SK-N-SH treated with all-trans-retinoic acid at 6 μM for 48 hours (cell line): ENCODE measurements around the gene FIBP.
A peak's percentile ranks its signal among the peaks of the same experiment; 100 is the strongest.

Experiments used
- ATAC-seq: fragments of 200-7000 bp; cut with Tn5 transposase; 3 replicates; pipeline ENCODE4 v1.9.1; 2020; ENCODE audit warnings: mild to moderate bottlenecking, moderate library complexity
- ARNTL ChIP-seq: fragments of 450-650 bp; formaldehyde crosslinking; IDR thresholded peaks from 2 replicates; pipeline ENCODE4 v1.5.0; 2020; ENCODE audit warnings: low read depth, mild to moderate bottlenecking, moderate library complexity, borderline replicate concordance
- CREB5 ChIP-seq: fragments of 250-450 bp; sonication (Bioruptor Pico); IDR thresholded peaks from 2 replicates; pipeline ENCODE4 v1.5.1; 2020; ENCODE audit warnings: low read depth, mild to moderate bottlenecking, moderate library complexity
- CSDC2 ChIP-seq: fragments of 250-450 bp; sonication (Bioruptor Pico); IDR thresholded peaks from 2 replicates; pipeline ENCODE4 v1.5.0; 2020; ENCODE audit warnings: mild to moderate bottlenecking, moderate library complexity
- CSRNP3 ChIP-seq: fragments of 250-450 bp; sonication (Bioruptor Pico); IDR thresholded peaks from 2 replicates; pipeline ENCODE4 v1.5.1; 2021; ENCODE audit warnings: mild to moderate bottlenecking, moderate library complexity
- ESRRG ChIP-seq: fragments of 250-450 bp; sonication (Bioruptor Pico); IDR thresholded peaks from 2 replicates; pipeline ENCODE4 v1.6.1; 2021; ENCODE audit warnings: mild to moderate bottlenecking
- GLIS3 ChIP-seq: fragments of 250-450 bp; sonication (Bioruptor Pico); IDR thresholded peaks from 2 replicates; pipeline ENCODE4 v1.5.0; 2020; ENCODE audit warnings: mild to moderate bottlenecking, moderate library complexity
- ISL1 ChIP-seq: fragments of 250-450 bp; sonication (Bioruptor Pico); IDR thresholded peaks from 2 replicates; pipeline ENCODE4 v2.1.2; 2022; ENCODE audit warnings: mild to moderate bottlenecking, moderate library complexity
- OSR1 ChIP-seq: fragments of 250-450 bp; sonication (Bioruptor Pico); IDR thresholded peaks from 2 replicates; pipeline ENCODE4 v1.8.0; 2022; ENCODE audit warnings: moderate library complexity, mild to moderate bottlenecking, inconsistent platforms
- POU6F1 ChIP-seq: fragments of 250-450 bp; sonication (Bioruptor Pico); IDR thresholded peaks from 2 replicates; pipeline ENCODE4 v1.8.0; 2021; ENCODE audit warnings: low read depth, mild to moderate bottlenecking, moderate library complexity, borderline replicate concordance
- PPARA ChIP-seq: fragments of 250-450 bp; sonication (Bioruptor Pico); IDR thresholded peaks from 2 replicates; pipeline ENCODE4 v1.5.0; 2020; ENCODE audit warnings: mild to moderate bottlenecking, borderline replicate concordance
- RARB ChIP-seq: fragments of 250-450 bp; sonication (Bioruptor Pico); IDR thresholded peaks from 2 replicates; pipeline ENCODE4 v1.8.0; 2021; ENCODE audit warnings: mild to moderate bottlenecking, moderate library complexity
- SNAI2 ChIP-seq: fragments of 250-450 bp; sonication (Bioruptor Pico); IDR thresholded peaks from 2 replicates; pipeline ENCODE4 v1.5.0; 2020; ENCODE audit warnings: mild to moderate bottlenecking, moderate library complexity
- TCF4 ChIP-seq: fragments of 250-450 bp; sonication (Bioruptor Pico); IDR thresholded peaks from 2 replicates; pipeline ENCODE4 v1.8.0; 2021; ENCODE audit warnings: mild to moderate bottlenecking, moderate library complexity, borderline replicate concordance
- TOX ChIP-seq: fragments of 250-450 bp; sonication (Bioruptor Pico); IDR thresholded peaks from 2 replicates; pipeline ENCODE4 v1.8.0; 2021; ENCODE audit warnings: mild to moderate bottlenecking, moderate library complexity, borderline replicate concordance
- TSHZ2 ChIP-seq: fragments of 250-450 bp; sonication (Bioruptor Pico); IDR thresholded peaks from 2 replicates; pipeline ENCODE4 v1.5.0; 2020; ENCODE audit warnings: mild to moderate bottlenecking, moderate library complexity
- ZC3H10 ChIP-seq: fragments of 250-450 bp; sonication (Bioruptor Pico); IDR thresholded peaks from 2 replicates; pipeline ENCODE4 v1.5.1; 2021; ENCODE audit warnings: mild to moderate bottlenecking, moderate library complexity
- ZFP3 ChIP-seq: fragments of 250-450 bp; sonication (Bioruptor Pico); IDR thresholded peaks from 2 replicates; pipeline ENCODE4 v1.5.0; 2020; ENCODE audit warnings: mild to moderate bottlenecking, moderate library complexity
- ZFP30 ChIP-seq: fragments of 450-650 bp; formaldehyde crosslinking; IDR thresholded peaks from 2 replicates; pipeline ENCODE4 v1.5.0; 2022; ENCODE audit warnings: mild to moderate bottlenecking, moderate library complexity
- ZNF565 ChIP-seq: fragments of 450-650 bp; formaldehyde crosslinking; conservative IDR thresholded peaks from 2 replicates; pipeline ENCODE4 v1.5.0; 2020; ENCODE audit warnings: low read depth, mild to moderate bottlenecking, moderate library complexity
- ZNF70 ChIP-seq: fragments of 450-650 bp; formaldehyde crosslinking; IDR thresholded peaks from 2 replicates; pipeline ENCODE4 v1.5.0; 2020; ENCODE audit warnings: mild to moderate bottlenecking, moderate library complexity
- ZNF8 ChIP-seq: fragments of 450-650 bp; formaldehyde crosslinking; IDR thresholded peaks from 2 replicates; pipeline ENCODE4 v1.5.0; 2020; ENCODE audit warnings: mild to moderate bottlenecking, moderate library complexity

FIBP gene

GRCh38 chr11:65932558-65932919, 44.3 kb upstream of the FIBP start:
- peak; percentile 50; the same call in 2 of the 3 replicates for ATAC-seq
- TF ChIP-seq CREB5 (CRISPR knock-in tag) = no peak
- TF ChIP-seq SNAI2 (CRISPR knock-in tag) = no peak
- no peak for TF ChIP-seq TOX (CRISPR knock-in tag)
- TF ChIP-seq OSR1 (CRISPR knock-in tag) = no peak
- no peak for TF ChIP-seq ZFP3 (CRISPR knock-in tag)
- no peak for TF ChIP-seq RARB (CRISPR knock-in tag)
- TF ChIP-seq ZNF8 = no peak
- no peak for TF ChIP-seq ISL1 (CRISPR knock-in tag)
- TF ChIP-seq ZFP30 (CRISPR knock-in tag) = no peak
- no peak for TF ChIP-seq CSDC2 (CRISPR knock-in tag)
- no peak for TF ChIP-seq ESRRG (CRISPR knock-in tag)
- TF ChIP-seq ARNTL (CRISPR knock-in tag) = no peak
- no peak for TF ChIP-seq ZNF70 (CRISPR knock-in tag)
- TF ChIP-seq GLIS3 (CRISPR knock-in tag) = no peak
- no peak for TF ChIP-seq ZNF565 (CRISPR knock-in tag)
- no peak for TF ChIP-seq TSHZ2 (CRISPR knock-in tag)
- no peak for TF ChIP-seq ZC3H10 (CRISPR knock-in tag)
- TF ChIP-seq, all 23 proteins: peak for 0

GRCh38 chr11:65931773-65932557, 43.7 kb upstream of the FIBP start:
- TF ChIP-seq RARB (CRISPR knock-in tag) = no peak
- TF ChIP-seq ZNF565 (CRISPR knock-in tag) = no peak
- no peak for TF ChIP-seq PPARA (CRISPR knock-in tag)
- no peak for TF ChIP-seq ARNTL (CRISPR knock-in tag)
- TF ChIP-seq ESRRG (CRISPR knock-in tag) = no peak
- no peak for TF ChIP-seq GLIS3 (CRISPR knock-in tag)
- no peak for TF ChIP-seq ZFP3 (CRISPR knock-in tag)
- ATAC-seq = peak; percentile 44

GRCh38 chr11:65928667-65929066, 40.4 kb upstream of the FIBP start:
- no peak for ATAC-seq

More at GRCh38 chr11:65928667-65929066, 40.4 kb upstream of the FIBP start:
- TF ChIP-seq TCF4 (CRISPR knock-in tag) (no peak), TOX (CRISPR knock-in tag) (no peak), CSRNP3 (CRISPR knock-in tag) (no peak), ZNF8 (no peak), POU6F1 (no peak), ESRRG (CRISPR knock-in tag) (no peak), ZFP3 (CRISPR knock-in tag) (no peak), ZNF70 (CRISPR knock-in tag) (no peak), SNAI2 (CRISPR knock-in tag) (no peak)
